Thoracic aorta (tissue), 2 donors: ENCODE results near the gene STEAP4. TPM values are rescaled to one million over a fixed set of nuclear protein-coding genes. Genes with fewer than 3 reads are reported as not detected.
"Not testable (repeated sequence)": the region's sequence is repeated elsewhere in the genome, so short reads cannot be mapped to it uniquely, and the experiment has no call there.

Source experiments
- ATAC-seq: fragments of 150-250 bp; one replicate; pipeline ENCODE4 v1.8.0; 2017; ENCODE audit warnings: low read depth; ENCODE audit not compliant: insufficient number of reproducible peaks, low FRiP score
- DNase-seq: peaks from one replicate; pipeline ENCODE4 v3.0.0-alpha.2; 2020; ENCODE audit warnings: low spot score
- H3K27ac ChIP-seq, 2 donors: fragments of 200-600 bp; sonication (generic); 1 replicate in 1 of 2; 2 replicates in 1 of 2; pipeline ENCODE4 v1.5.1; 2016; ENCODE audit warnings: mild to moderate bottlenecking in 2 of 2, moderate library complexity in 2 of 2
- H3K27me3 ChIP-seq: fragments of 200-600 bp; sonication (generic); replicated peaks from 2 replicates; pipeline ENCODE4 v1.6.0; 2016; ENCODE audit warnings: mild to moderate bottlenecking; ENCODE audit not compliant: insufficient read depth
- H3K36me3 ChIP-seq: fragments of 200-600 bp; sonication (generic); one replicate; pipeline ENCODE4 v1.5.1; 2016
- H3K4me1 ChIP-seq, 2 donors: fragments of 200-600 bp; sonication (generic); 1 replicate in 1 of 2; 2 replicates in 1 of 2; pipeline versions ENCODE4 v1.5.1 to v1.6.0; 2016; ENCODE audit warnings: low read depth in 2 of 2, mild to moderate bottlenecking in 1 of 2; ENCODE audit not compliant: control insufficient read depth in 1 of 2
- H3K4me3 ChIP-seq: fragments of 200-600 bp; sonication (generic); 2 replicates; pipeline ENCODE4 v1.5.1; 2016; ENCODE audit warnings: mild to moderate bottlenecking
- H3K9me3 ChIP-seq: fragments of 200-600 bp; sonication (generic); 2 replicates; pipeline ENCODE4 v1.5.1; 2016
- CTCF ChIP-seq: fragments of 200-600 bp; sonication (generic); IDR thresholded peaks from one replicate; pipeline ENCODE4 v1.5.1; 2019; ENCODE audit warnings: antibody characterized with exemption
- total RNA-seq, 2 donors: library from RNA; depleted of rRNA; stranded (reverse); fragments of >200 nt; gene quantifications; one replicate each; pipeline versions ENCODE4 v1.1.0 to v1.2.3, GENCODE V29; 2016

STEAP4 gene
- total RNA-seq, 2 donors from 2014 or later = 127 to 286 TPM

GRCh38 chr7:88267421-88267820, 39.3 kb downstream of the STEAP4 start:
- no peaks in the 10 kb centered on the region for H3K27me3 ChIP-seq
- DNase-seq (no peak), ATAC-seq (no peak)
- H3K27ac ChIP-seq = no peak overlapping the region
- no peaks in the 10 kb centered on the region for H3K36me3 ChIP-seq
- no peaks in the 10 kb centered on the region for H3K9me3 ChIP-seq
- H3K4me3 ChIP-seq = no peak overlapping the region
- no peaks in the 10 kb centered on the region for H3K4me1 ChIP-seq
- no peak for TF ChIP-seq CTCF

GRCh38 chr7:88264987-88265386, 41.7 kb downstream of the STEAP4 start:
- H3K27ac ChIP-seq, H3K27me3 ChIP-seq, H3K4me3 ChIP-seq, H3K9me3 ChIP-seq, DNase-seq, H3K4me1 ChIP-seq, ATAC-seq, H3K36me3 ChIP-seq: not testable (repeated sequence)

- Histone ChIP-seq H3K4me1 (no peaks in the 10 kb centered on the region), H3K36me3 (no peaks in the 10 kb centered on the region), H3K27me3 (no peaks in the 10 kb centered on the region), H3K9me3 (no peaks in the 10 kb centered on the region), H3K4me3 (no peak overlapping the region), H3K27ac (no peak overlapping the region)
- ATAC-seq = no peak
- no peak for DNase-seq
- no peak for TF ChIP-seq CTCF
These were observed 44.1 kb downstream of the STEAP4 start for GRCh38 chr7:88262562-88262961.

- no peak overlapping the region for H3K27ac ChIP-seq
- no peaks in the 10 kb centered on the region for H3K9me3 ChIP-seq
- DNase-seq (no peak), ATAC-seq (no peak)
- TF ChIP-seq CTCF = no peak
- no peaks in the 10 kb centered on the region for H3K36me3 ChIP-seq
- H3K4me3 ChIP-seq = no peak overlapping the region
- H3K4me1 ChIP-seq = no peaks in the 10 kb centered on the region
- no peaks in the 10 kb centered on the region for H3K27me3 ChIP-seq
These were observed 46.0 kb downstream of the STEAP4 start for GRCh38 chr7:88260719-88261118.

- no peak overlapping the region for H3K4me3 ChIP-seq
- DNase-seq = no peak
- no peak overlapping the region for H3K27ac ChIP-seq
- TF ChIP-seq CTCF = no peak
- no peaks in the 10 kb centered on the region for H3K36me3 ChIP-seq
- H3K9me3 ChIP-seq = no peaks in the 10 kb centered on the region
- H3K27me3 ChIP-seq = no peaks in the 10 kb centered on the region
- no peak for ATAC-seq
- no peaks in the 10 kb centered on the region for H3K4me1 ChIP-seq
These were observed 46.9 kb downstream of the STEAP4 start for GRCh38 chr7:88259656-88260380.

GRCh38 chr7:88258296-88258695, 48.4 kb downstream of the STEAP4 start:
- not testable (repeated sequence) for H3K4me3 ChIP-seq, H3K27me3 ChIP-seq, ATAC-seq

More at GRCh38 chr7:88258296-88258695, 48.4 kb downstream of the STEAP4 start:
- DNase-seq, H3K36me3 ChIP-seq, H3K4me1 ChIP-seq, H3K27ac ChIP-seq: not testable (repeated sequence)
- peaks cover 13% of the 10 kb centered on the region for H3K9me3 ChIP-seq
